OCI-LY3 (cell line): Measurements from ENCODE around the gene C13orf42.

Experiments used
- H2AFZ ChIP-seq: fragments of 200-600, 300-600 bp; shearing (Covaris generic); 2 replicates; pipeline ENCODE4 v1.6.0; 2014; ENCODE audit warnings: antibody characterized with exemption, low read depth, low read length
- H3K27ac ChIP-seq: fragments of 200-600, 300-600 bp; sonication (generic); 2 replicates; pipeline ENCODE4 v1.5.1; 2014; ENCODE audit warnings: mild to moderate bottlenecking, low read length, moderate library complexity, mixed read lengths
- H3K27me3 ChIP-seq: fragments of 200-600, 300-600 bp; sonication (generic); 2 replicates; pipeline ENCODE4 v1.6.1; 2014; ENCODE audit warnings: low read depth, low read length, mixed read lengths
- H3K36me3 ChIP-seq: fragments of 200-600, 300-600 bp; sonication (generic); replicated peaks from 2 replicates; pipeline ENCODE3; 2014; ENCODE audit warnings: low read depth, low read length, mixed read lengths
- H3K4me1 ChIP-seq: fragments of 300-600, 200-600 bp; sonication (generic); 2 replicates; pipeline ENCODE4 v1.6.1; 2014; ENCODE audit warnings: low read length, mixed read lengths
- H3K4me2 ChIP-seq: fragments of 200-600, 300-600 bp; sonication (generic); 2 replicates; pipeline ENCODE4 v1.6.1; 2014; ENCODE audit warnings: low read length, mixed read lengths
- H3K4me3 ChIP-seq: fragments of 300-600, 200-600 bp; sonication (generic); 2 replicates; pipeline ENCODE4 v1.5.1; 2014; ENCODE audit warnings: antibody characterized with exemption, mild to moderate bottlenecking, low read length, moderate library complexity
- H3K79me2 ChIP-seq: fragments of 300-600, 200-600 bp; shearing (Covaris generic); 2 replicates; pipeline ENCODE4 v1.6.1; 2014; ENCODE audit warnings: mild to moderate bottlenecking, low read length, mixed read lengths
- H3K9ac ChIP-seq: fragments of 300-600, 200-600 bp; shearing (Covaris generic); 2 replicates; pipeline ENCODE4 v1.6.0; 2014; ENCODE audit warnings: mild to moderate bottlenecking, low read length, moderate library complexity
- H3K9me3 ChIP-seq: fragments of 200-600, 300-600 bp; shearing (Covaris generic); 2 replicates; pipeline ENCODE4 v1.6.1; 2014; ENCODE audit warnings: low read length, mixed read lengths; ENCODE audit not compliant: insufficient read depth
- H4K20me1 ChIP-seq: fragments of 200-600, 300-600 bp; sonication (generic); 2 replicates; pipeline ENCODE4 v1.6.1; 2016; ENCODE audit warnings: low read length, mixed read lengths; ENCODE audit not compliant: insufficient read depth
- CTCF ChIP-seq: fragments of 200-600, 300-600 bp; sonication (generic); IDR thresholded peaks from 2 replicates; pipeline ENCODE4 v1.5.1; 2014; ENCODE audit warnings: antibody characterized with exemption, low read length, low read depth
- EZH2phosphoT487 ChIP-seq: fragments of 200-600 bp; shearing (Covaris generic); IDR thresholded peaks from 2 replicates; pipeline ENCODE4 v1.6.1; 2018; ENCODE audit warnings: antibody characterized with exemption, mixed run types, low read depth

C13orf42 gene

GRCh38 chr13:51045451-51045850, 65.6 kb downstream of the C13orf42 start:
- no peak overlapping the region for H3K9ac ChIP-seq
- no peak overlapping the region for H3K4me2 ChIP-seq
- TF ChIP-seq CTCF (no peak), EZH2phosphoT487 (no peak)
- H4K20me1 ChIP-seq: no peaks in the 10 kb centered on the region
- H3K4me3 ChIP-seq: no peak overlapping the region
- no peaks in the 10 kb centered on the region for H3K36me3 ChIP-seq
- H2AFZ ChIP-seq: no peak overlapping the region
- no peaks in the 10 kb centered on the region for H3K9me3 ChIP-seq
- no peaks in the 10 kb centered on the region for H3K27me3 ChIP-seq
- H3K4me1 ChIP-seq: no peaks in the 10 kb centered on the region
- no peaks in the 10 kb centered on the region for H3K79me2 ChIP-seq
- H3K27ac ChIP-seq: no peak overlapping the region

- H3K27ac ChIP-seq: no peak overlapping the region
- no peak overlapping the region for H3K4me2 ChIP-seq
- H3K9me3 ChIP-seq: no peaks in the 10 kb centered on the region
- H2AFZ ChIP-seq: no peak overlapping the region
- no peaks in the 10 kb centered on the region for H4K20me1 ChIP-seq
- no peak overlapping the region for H3K4me3 ChIP-seq
- H3K79me2 ChIP-seq: no peaks in the 10 kb centered on the region
- H3K27me3 ChIP-seq: no peaks in the 10 kb centered on the region
- H3K9ac ChIP-seq: no peak overlapping the region
- H3K36me3 ChIP-seq: no peaks in the 10 kb centered on the region
- no peaks in the 10 kb centered on the region for H3K4me1 ChIP-seq
- no peak for TF ChIP-seq EZH2phosphoT487
- 0 out of 2 replicates have a peak, but pooled peaks have one; percentile 9 for TF ChIP-seq CTCF
Observed at GRCh38 chr13:51044023-51044665, 66.9 kb downstream of the C13orf42 start.

- Histone ChIP-seq H3K79me2 (no peaks in the 10 kb centered on the region), H3K27me3 (no peaks in the 10 kb centered on the region), H3K36me3 (no peaks in the 10 kb centered on the region), H3K4me1 (no peaks in the 10 kb centered on the region), H3K27ac (no peak overlapping the region), H3K4me2 (no peak overlapping the region), H2AFZ (no peak overlapping the region), H3K4me3 (no peak overlapping the region), H4K20me1 (no peaks in the 10 kb centered on the region), H3K9me3 (no peaks in the 10 kb centered on the region), H3K9ac (no peak overlapping the region)
- TF ChIP-seq CTCF: no peak
- no peak for TF ChIP-seq EZH2phosphoT487
Observed at GRCh38 chr13:51043310-51043709, 67.8 kb downstream of the C13orf42 start.

- TF ChIP-seq CTCF (no peak), EZH2phosphoT487 (no peak)
- Histone ChIP-seq H3K9me3 (no peaks in the 10 kb centered on the region), H3K4me3 (no peak overlapping the region), H4K20me1 (no peaks in the 10 kb centered on the region), H3K4me2 (no peak overlapping the region), H3K27ac (no peak overlapping the region), H3K9ac (no peak overlapping the region), H2AFZ (no peak overlapping the region), H3K36me3 (no peaks in the 10 kb centered on the region), H3K79me2 (no peaks in the 10 kb centered on the region), H3K4me1 (no peaks in the 10 kb centered on the region), H3K27me3 (no peaks in the 10 kb centered on the region)
Observed at GRCh38 chr13:51041710-51042109, 69.4 kb downstream of the C13orf42 start.
